NT2/D1 (cell line): ENCODE measurements around the gene B4GALT1.

Experiments
- DNase-seq: peaks from one replicate; pipeline ENCODE4 v3.0.0-alpha.2; 2011; ENCODE audit warnings: low read depth, low spot score
- H3K27me3 ChIP-seq: 2 replicates; pipeline ENCODE4 v1.6.0; 2011; ENCODE audit warnings: mild to moderate bottlenecking; ENCODE audit not compliant: insufficient read length, insufficient read depth
- H3K36me3 ChIP-seq: 2 replicates; pipeline ENCODE4 v1.6.1; 2011; ENCODE audit warnings: mild to moderate bottlenecking, low read length, mixed read lengths; ENCODE audit not compliant: insufficient read depth, insufficient read length
- H3K4me1 ChIP-seq: 2 replicates; pipeline ENCODE4 v1.5.1; 2011; ENCODE audit not compliant: insufficient read depth, insufficient read length
- H3K4me3 ChIP-seq: 2 replicates; pipeline ENCODE4 v1.5.1; 2011; ENCODE audit warnings: low read depth; ENCODE audit not compliant: insufficient read length
- H3K9ac ChIP-seq: 2 replicates; pipeline ENCODE4 v1.6.0; 2011; ENCODE audit warnings: low read depth; ENCODE audit not compliant: insufficient read length
- H3K9me3 ChIP-seq: 2 replicates; pipeline ENCODE4 v1.5.1; 2011; ENCODE audit warnings: mild to moderate bottlenecking, low read length; ENCODE audit not compliant: insufficient read depth
- SUZ12 ChIP-seq: IDR thresholded peaks from 2 replicates; pipeline ENCODE4 v1.6.1; 2011; ENCODE audit not compliant: insufficient read length, insufficient read depth; ENCODE audit errors: extremely low read depth
- YY1 ChIP-seq: IDR thresholded peaks from 2 replicates; pipeline ENCODE4 v1.6.1; 2011; ENCODE audit not compliant: insufficient read length, insufficient read depth
- ZNF274 ChIP-seq: IDR thresholded peaks from 2 replicates; pipeline ENCODE4 v1.6.1; 2011; ENCODE audit warnings: mild to moderate bottlenecking, low read depth, low read length

Gene B4GALT1

DNA sequence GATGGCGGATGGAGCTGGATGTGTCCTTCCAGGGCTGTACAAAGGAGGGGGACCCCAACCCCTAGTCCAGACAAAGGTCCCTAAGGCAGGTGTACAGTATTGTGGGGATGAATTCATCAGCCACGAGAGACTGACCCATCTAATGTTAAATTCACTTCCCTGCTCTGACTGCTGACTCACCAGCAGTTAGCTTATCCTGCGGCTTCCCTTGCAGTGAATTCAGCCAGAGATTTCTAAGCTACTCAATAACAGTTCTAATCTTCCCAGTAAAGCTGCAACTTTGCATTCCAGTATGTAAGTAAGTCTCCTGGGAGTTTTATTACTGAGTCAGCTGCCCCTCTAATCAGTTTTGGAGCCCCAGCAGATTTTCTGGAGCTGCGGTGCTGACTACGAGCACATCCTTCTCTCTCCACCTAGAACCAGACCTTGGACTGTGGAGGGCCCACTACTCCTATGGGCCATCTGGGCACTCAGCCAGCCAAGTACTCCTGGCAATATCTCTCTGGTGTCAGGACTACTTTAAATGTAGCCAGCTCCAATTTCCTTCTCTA, 16.1 kb downstream of the B4GALT1 start:
- DNase-seq = no peak
- H3K4me3 ChIP-seq = no peak overlapping the region
- no peak for TF ChIP-seq ZNF274
- no peak for TF ChIP-seq SUZ12
- no peak for TF ChIP-seq YY1
- no peaks in the 10 kb centered on the region for H3K27me3 ChIP-seq
- H3K9ac ChIP-seq = no peak overlapping the region
- no peaks in the 10 kb centered on the region for H3K4me1 ChIP-seq
- peaks cover 6% of the 10 kb centered on the region for H3K36me3 ChIP-seq
- no peaks in the 10 kb centered on the region for H3K9me3 ChIP-seq

DNA sequence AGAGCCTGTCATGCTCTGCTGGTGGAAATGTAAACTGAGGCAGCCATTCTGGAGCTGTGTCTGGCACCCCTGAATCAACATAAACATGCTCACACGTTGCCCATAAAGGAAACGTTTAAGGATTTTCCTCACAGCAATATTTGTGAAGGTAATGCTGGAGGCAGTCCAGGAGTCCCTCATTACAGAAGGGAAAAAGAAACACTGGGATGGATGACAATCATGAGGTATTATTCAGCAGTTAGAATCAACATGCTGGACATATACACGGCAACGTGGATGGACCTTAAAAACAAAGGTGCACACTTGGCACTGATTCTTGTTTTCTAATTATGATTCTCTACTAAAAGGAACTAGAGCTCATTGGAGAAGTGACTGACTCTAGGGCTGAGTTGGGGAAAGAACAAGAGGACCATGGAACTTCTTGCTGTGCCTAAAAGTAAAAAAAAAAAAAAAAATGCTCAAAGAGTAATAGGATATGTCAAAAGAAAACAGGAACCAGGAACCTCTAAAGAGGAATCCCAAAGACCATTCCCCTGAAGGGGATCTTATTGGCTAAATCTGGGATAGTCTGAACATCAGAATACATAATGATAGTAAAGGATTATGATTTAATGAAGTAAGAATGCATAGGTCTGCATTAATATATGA, 18.6 kb downstream of the B4GALT1 start:
- H3K4me3 ChIP-seq = no peak overlapping the region
- no peaks in the 10 kb centered on the region for H3K4me1 ChIP-seq
- no peaks in the 10 kb centered on the region for H3K27me3 ChIP-seq
- no peak overlapping the region for H3K9ac ChIP-seq
- DNase-seq = no peak
- TF ChIP-seq YY1 (no peak), SUZ12 (no peak), ZNF274 (no peak)
- H3K9me3 ChIP-seq = no peaks in the 10 kb centered on the region
- peaks cover 3% of the 10 kb centered on the region for H3K36me3 ChIP-seq

DNA sequence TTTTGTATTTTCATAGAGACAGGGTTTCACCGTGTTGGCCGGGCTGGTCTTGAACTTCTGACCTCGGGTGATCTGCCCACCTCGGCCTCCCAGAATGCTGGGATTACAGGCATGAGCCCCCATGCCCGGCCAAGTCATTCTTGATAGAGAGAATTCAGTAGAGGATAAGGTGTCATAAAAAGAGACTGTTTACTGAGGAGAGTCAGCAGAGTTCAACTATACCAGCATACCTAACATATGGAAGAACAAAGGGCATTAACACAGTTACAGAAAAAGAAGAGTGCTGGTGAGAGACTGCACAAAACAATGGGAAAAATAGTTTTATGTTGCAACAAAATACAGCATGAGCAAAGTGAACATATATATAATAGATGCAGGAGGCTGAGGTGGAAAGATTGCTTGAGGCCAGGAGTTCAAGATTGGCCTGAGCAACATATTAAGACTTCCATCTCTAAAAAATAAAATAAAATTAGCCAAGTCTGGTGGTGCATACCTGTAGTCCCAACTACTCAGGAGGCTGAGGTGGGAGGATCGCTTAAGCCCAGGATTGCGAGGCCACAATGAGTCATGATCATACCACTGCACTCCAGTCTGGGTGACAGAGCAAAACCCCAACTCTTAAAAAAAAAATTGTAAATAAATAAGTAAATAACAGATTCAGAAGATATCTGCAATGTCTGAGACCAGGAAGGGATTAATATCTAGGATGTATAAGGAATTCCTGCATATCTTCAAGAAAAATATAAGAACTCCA, 19.5 kb downstream of the B4GALT1 start:
- no peak for DNase-seq
- Histone ChIP-seq H3K4me1 (no peaks in the 10 kb centered on the region), H3K4me3 (no peak overlapping the region), H3K9ac (no peak overlapping the region), H3K27me3 (no peaks in the 10 kb centered on the region), H3K36me3 (peaks cover 3% of the 10 kb centered on the region), H3K9me3 (no peaks in the 10 kb centered on the region)
- TF ChIP-seq YY1 (no peak), ZNF274 (no peak), SUZ12 (no peak)

DNA sequence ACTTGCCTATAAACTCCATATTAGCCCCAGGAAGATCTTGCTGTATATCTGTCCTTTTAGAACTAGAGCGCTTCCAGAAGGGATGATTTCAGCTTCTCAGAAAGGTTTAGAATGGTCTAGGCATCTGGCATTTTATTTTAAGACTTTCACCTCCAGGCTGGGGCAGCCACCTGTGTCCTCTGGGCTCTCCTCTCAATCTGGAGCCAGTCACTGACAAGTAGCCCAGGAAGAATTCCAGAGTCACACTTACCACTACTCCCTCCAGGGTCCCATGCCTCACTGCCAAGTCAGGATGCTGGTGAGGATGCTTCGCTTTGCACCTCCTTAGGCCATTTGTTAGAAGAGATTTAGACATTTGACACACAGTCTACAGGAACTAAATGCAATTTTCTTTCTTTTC, 20.8 kb downstream of the B4GALT1 start:
- TF ChIP-seq YY1 = no peak
- no peak for TF ChIP-seq ZNF274
- TF ChIP-seq SUZ12 = no peak
- Histone ChIP-seq H3K4me3 (no peak overlapping the region), H3K36me3 (peaks cover 3% of the 10 kb centered on the region), H3K9ac (no peak overlapping the region), H3K9me3 (no peaks in the 10 kb centered on the region), H3K27me3 (no peaks in the 10 kb centered on the region), H3K4me1 (no peaks in the 10 kb centered on the region)
- DNase-seq = no peak

DNA sequence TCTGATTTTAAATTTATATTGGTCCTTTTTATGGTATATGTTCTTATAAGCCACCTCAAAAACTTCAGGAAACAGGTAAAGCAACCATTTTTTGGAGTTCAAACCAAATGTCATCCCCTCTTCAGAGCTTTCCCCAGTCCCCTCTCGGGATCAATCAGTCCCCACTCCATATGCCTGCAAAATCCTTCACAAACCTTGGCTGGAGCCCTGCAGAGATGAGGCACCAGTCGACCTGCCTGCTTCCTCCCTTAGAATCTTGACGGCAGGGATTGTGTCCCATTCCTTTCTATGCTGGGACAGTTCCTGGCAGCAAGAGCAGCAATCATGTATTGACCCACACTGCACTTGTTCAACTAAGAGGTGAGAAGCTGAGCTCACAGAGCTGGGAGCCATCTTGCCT, 22.6 kb downstream of the B4GALT1 start:
- DNase-seq = no peak
- H3K9me3 ChIP-seq = no peaks in the 10 kb centered on the region
- peaks cover 8% of the 10 kb centered on the region for H3K4me1 ChIP-seq
- H3K36me3 ChIP-seq = peaks cover 3% of the 10 kb centered on the region
- TF ChIP-seq ZNF274 (no peak), YY1 (no peak), SUZ12 (no peak)
- H3K4me3 ChIP-seq = no peak overlapping the region
- no peak overlapping the region for H3K9ac ChIP-seq
- no peaks in the 10 kb centered on the region for H3K27me3 ChIP-seq

DNA sequence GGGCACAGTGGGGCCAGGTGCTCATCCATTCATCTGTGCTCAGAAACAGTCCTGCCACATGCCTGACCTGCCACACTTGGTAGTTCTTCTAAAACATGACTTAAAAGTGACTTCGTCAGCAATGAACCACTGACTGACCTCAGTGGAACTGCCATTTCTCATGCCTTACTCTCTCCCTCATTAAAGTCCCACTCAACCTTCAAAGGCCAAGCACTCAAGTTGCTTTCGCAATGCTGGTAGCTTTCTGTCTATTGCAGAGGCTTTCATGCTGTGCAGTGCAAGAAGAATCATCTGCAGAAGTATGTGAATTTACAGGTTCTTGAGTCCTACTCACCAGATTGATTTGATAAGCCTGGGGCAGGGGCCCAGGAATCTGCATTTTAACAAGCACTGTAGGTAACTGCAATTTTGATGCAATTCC, 23.9 kb downstream of the B4GALT1 start:
- Histone ChIP-seq H3K9me3 (no peaks in the 10 kb centered on the region), H3K36me3 (peaks cover 7% of the 10 kb centered on the region), H3K4me3 (no peak overlapping the region), H3K27me3 (no peaks in the 10 kb centered on the region), H3K4me1 (peaks cover 12% of the 10 kb centered on the region), H3K9ac (no peak overlapping the region)
- DNase-seq = no peak
- TF ChIP-seq ZNF274 = no peak
- TF ChIP-seq YY1 = no peak

DNA sequence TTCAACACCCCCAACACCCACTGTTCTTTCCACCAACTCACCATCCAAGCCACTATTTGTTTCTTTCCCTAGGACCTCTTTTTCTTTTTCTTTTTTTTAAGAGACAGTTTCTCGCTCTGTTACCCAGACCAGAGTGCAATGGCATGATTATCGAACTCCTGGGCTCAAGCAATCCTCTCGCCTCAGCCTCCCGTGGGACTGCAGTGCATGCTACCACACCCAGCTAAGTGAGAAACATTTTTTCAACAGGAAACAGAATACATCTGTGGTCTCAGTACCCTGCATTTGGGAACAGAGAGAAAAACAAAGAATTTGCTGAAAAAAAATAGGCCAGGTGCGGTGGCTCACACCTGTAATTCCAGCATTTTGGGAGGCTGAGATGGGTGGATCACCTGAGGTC, 24.6 kb downstream of the B4GALT1 start:
- Histone ChIP-seq H3K36me3 (peaks cover 7% of the 10 kb centered on the region), H3K9me3 (no peaks in the 10 kb centered on the region), H3K4me1 (peaks cover 12% of the 10 kb centered on the region), H3K4me3 (no peak overlapping the region), H3K27me3 (no peaks in the 10 kb centered on the region), H3K9ac (no peak overlapping the region)
- no peak for TF ChIP-seq ZNF274
- TF ChIP-seq SUZ12 = no peak
- TF ChIP-seq YY1 = no peak
- no peak for DNase-seq
